NCI-H748 treated with DMSO at 0.1 percent for 48 hours (cell line): Measurements from ENCODE around the gene MED20.
"Not testable (repeated sequence)": the region's sequence is repeated elsewhere in the genome, so short reads cannot be mapped to it uniquely, and the experiment has no call there.

Source experiments
- DNase-seq: peaks from one replicate; lab custom pipeline; 2025; lab: John Stamatoyannopoulos, UW

MED20 gene

GRCh38 chr6:41920921-41921711 lies at the start of gene MED20, which contains the start of gene BYSL:
TSS of gene MED20 (minus strand) at chr6:41921139. CDS start at chr6:41921018, 121 bp downstream.
TSS of gene BYSL (plus strand) at chr6:41921499. CDS start at chr6:41921563, 64 bp downstream.
- DNase-seq = peak; percentile 96

GRCh38 chr6:41970436-41970846 lies 49.5 kb upstream of the MED20 start:
- DNase-seq = no peak

DNA sequence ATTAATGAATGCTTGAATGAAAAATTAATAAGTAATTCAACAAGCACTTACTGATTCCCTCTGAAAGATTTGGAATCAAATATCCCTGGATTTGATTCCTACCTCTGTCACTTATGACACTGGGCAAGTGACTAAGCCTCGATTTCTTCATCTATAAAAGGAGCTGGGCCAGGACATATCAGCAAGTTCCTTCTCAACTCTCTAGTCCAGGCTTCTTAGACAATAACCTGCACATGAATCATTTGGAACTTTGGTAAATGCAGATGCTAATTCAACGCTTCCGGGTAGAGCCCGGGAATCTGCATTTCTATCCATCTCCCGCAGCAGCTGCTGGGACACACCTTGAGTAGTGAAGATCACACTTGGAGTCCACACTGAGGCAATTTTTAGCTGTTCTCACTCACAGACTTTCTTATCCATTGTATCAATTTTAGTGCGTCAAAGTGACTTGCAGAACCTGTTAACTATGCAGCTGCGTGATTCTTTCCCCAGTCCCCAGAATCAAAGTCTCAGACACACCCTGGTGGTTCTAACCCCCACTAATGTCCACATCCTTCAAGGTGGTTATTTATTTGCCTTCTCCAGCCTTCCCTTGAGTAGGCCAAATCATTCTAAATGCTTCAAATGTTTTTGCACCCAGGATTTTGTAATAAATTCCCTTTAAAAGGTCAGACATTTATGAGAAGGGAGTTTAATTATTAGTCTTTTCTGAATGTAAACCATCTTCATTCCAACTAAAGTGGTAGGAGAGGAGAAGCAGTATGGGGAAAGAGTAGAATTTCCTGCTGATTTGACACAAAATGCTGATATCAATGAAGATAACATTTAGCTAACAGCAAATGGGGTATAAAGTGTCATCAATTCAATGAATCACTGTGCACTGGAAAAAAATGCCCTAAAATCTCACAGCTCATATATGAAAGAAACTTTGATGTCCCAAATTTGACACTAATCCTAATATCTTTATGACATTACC lies 46.7 kb upstream of the MED20 start:
- no peak for DNase-seq

GRCh38 chr6:41966961-41967311 lies 46.0 kb upstream of the MED20 start:
- DNase-seq = no peak

DNA sequence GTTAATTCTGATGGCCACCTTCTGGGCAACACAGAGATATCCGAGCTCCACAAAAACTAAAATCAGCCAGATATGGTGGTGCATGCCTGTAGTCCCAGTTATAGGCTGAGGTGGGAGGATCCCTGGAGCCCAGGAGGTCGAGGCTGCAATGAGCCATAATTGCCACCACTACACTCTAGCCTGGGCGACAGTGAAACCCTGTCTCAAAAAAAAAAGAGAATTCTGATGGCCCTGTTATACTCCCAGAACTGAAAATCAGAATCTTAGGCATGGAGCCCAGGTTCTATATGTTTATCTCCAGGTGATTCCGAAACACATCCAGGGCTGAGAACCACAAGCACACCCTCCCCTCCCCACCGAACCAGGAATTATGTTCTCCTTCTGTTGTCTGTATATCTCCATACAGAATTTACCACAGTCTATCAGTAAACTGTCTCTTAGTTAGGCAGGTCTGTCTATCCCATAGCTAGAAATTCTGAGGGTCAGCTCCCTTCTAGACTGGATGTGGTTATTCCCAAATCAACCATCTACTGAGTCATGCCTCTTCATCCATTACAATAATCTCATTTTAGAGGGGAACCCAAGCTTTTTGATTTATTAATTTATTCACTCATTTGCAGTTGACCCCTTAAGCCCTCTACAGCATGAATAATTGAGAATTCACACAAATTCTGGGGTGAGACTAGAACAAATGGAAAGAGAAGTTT lies 45.4 kb upstream of the MED20 start:
- DNase-seq = no peak

GRCh38 chr6:41965429-41966213 lies 44.7 kb upstream of the MED20 start:
- no peak for DNase-seq

DNA sequence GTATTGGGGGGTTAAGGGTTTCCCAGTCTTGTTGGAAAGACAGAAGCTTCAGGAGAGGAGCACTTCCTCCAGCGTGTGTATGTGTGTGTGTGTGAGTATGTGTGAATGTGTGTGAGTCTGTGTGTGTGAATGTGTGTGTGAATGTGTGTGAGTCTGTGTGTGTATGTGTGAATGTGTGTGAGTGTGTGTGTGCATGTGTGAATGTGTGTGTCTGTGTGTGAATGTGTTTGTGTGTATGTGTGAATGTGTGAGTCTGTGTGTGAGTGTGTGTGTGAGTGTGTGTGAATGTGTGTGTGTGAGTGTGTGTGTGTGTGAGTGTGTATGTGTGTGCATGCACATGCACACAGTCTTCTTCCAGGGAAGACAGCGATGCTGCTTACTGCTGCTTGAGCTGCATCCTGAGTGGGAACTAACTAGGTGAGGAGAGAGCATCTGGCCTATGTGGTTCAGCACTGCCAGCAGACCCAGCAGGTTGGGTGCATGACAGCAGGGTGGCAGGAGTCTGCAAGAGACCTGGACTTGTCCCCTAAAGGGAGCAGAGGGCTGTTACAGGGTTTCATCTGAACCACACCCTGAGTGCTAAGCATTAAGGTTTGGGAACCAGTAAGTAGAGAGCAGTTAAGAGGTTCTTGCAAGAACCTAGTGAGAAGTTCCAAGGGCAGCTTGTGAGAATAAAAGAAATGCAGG lies 43.4 kb upstream of the MED20 start:
- DNase-seq = no peak

GRCh38 chr6:41963371-41963770 lies 42.4 kb upstream of the MED20 start:
- no peak for DNase-seq

DNA sequence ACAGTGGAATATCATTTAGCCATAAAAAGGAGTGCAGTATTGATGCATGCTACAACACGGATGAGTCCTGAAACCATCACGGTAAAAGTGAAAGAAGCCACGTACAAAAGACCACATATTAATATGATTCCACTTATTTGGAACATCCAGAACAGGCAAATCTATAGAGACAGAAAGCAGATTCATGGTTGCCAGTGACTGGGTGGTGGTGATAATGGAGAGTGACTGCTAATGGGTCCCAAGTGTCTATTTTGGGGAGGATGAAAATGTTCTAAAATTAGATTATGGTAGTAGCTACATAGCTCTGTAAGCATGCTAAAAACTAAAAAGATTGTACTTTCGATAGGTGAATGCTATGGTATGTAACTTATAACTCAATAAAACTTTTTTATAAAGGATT lies 39.1 kb upstream of the MED20 start:
- no peak for DNase-seq

DNA sequence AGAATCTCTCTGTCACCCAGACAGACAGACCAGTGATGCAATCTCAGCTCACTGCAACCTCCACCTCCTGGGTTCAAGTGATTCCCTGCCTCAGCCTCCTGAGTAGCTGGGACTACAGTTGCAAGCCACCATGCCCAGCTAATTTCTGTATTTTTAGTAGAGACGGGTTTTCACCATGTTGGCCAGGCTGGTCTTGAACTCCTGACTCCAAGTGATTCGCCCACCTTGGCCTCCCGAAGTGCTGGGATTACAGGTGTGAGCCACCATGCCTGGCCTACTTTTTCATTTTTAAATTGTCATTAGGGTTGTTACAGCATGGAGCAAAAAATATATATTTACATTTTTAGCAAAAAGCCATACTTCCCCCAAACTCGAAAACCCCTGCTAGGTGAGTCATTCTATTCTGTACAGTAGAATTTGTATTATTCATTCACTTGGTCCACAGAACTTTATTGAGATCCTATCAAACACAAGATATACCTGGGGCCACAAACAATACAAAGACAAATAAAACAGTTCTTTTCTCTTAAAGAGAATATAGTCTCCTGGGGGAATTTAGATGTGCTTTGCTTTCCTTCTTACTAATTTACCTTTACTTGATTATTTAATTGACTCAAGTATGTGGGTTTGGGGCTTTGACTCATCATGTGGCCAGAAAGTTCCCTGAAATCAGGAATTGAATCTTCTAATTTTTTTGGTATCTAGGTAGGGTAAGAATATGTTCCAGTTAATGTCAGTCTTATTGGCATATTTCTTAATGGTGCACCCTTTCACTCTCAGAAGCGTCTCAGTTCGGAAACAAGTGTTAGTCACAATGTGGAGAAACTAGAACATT lies 37.3 kb upstream of the MED20 start:
- no peak for DNase-seq

- no peak for DNase-seq
Measured at GRCh38 chr6:41957117-41957516, 36.2 kb upstream of the MED20 start.

DNA sequence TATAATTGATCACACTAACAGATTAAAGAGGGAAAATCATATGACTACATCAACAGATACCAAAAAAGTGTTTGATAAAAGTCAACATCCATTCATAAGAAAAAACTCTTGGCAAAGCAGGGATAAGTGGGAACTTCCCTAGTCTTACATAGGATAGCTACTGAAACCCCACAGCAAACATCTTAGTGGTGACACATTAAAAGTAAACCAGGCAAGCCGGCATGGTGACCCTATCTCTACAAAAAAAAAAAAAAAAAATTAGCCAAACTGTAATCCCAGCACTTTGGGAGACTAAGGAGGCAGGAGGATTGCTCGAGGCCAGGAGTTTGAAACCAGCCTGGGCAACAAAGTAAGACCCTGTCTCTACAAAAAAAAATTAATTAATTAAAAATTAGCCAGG lies 34.5 kb upstream of the MED20 start:
- no peak for DNase-seq

DNA sequence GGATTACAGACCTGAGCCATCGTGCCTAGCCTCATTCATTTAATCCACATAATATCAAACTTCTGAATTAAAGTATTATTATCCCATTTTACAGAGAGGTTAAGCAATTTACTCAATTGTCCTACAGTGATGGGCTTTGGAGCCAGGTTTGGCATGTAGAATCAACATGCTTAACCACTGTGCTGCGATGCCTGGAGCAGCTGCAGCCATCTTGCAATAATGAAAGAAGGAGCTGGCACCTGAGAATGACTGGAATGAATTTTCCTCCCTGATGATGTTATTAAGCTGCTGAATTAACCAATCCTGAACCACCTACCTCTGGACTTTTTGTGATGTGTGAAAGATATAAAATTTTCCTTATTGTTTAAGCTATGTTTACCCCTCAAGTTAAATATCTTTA lies 33.7 kb upstream of the MED20 start:
- DNase-seq = no peak

GRCh38 chr6:41947581-41948220 lies 26.8 kb upstream of the MED20 start:
- no peak for DNase-seq

DNA sequence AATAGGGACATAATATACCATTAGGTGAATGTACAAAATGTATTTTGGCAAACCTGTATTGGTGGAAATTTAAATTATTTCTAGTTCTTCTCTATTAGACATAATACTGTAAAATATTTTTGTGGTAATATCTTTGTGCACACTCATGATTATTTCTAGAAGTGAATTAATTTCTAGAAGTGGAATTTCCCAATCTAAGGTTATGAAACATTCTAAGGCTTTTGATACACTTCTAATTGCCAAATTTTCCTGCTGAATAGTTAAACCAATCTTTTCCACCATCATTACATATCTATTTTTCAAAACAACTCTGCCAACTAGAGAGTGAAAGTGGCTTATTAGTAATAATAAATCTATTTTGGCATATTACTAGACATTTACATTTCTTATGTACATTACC lies 22.5 kb upstream of the MED20 start:
- DNase-seq = no peak

GRCh38 chr6:41942882-41943281 lies 21.9 kb upstream of the MED20 start:
- not testable (repeated sequence) for DNase-seq

- no peak for DNase-seq
Measured at GRCh38 chr6:41942067-41942851, 21.3 kb upstream of the MED20 start.

DNA sequence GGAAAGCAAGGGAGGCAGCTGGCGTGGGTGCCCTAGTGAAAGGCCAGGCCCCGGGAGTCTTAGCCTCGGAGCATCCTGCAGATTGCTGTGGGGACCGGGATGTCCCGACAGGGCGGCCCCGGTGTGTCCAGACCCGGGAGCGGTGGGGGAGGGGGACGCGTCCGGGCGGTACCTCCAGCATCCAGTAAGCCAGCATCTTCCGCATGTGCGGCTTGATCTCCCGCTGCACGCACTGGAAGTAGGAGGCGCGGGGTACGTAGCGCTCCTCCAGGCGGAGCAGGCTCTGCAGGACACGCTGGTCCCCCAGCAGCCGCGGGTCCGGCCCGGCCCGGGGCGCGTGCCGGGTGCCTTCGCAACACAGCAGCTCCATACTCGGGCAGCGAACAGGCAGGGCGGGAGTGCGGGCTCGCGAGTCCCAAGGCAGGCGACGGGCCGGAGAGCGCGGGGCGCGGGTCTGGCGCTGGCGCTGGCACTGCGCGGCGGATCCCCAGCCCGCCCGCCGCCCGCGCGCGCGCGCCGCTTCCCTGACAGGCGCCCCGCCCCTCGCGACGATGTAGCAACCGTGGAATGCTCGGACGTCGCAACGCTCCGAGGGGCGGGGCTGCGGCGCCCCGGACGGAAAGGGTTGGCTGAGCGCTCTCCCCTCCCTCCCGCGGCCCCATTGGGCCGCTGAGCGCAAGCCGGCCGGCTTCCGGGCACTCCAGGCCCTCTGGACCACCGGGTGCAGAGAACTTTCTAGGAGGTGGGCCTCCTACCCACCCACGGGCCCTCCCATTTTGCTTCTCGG lies 20.5 kb upstream of the MED20 start, which contains the start of gene CCND3:
TSS of gene CCND3 (minus strand) at position 529 of the 787 bp plus-strand sequence. CDS start at position 370, 159 bp downstream.
- peak; percentile 88 for DNase-seq
